Ishikawa (cell line): ENCODE results near the gene MYOT.

ENCODE experiments used
- CEBPB ChIP-seq: IDR thresholded peaks from 2 replicates; pipeline ENCODE4 v1.6.1; 2012
- EGR1 ChIP-seq: IDR thresholded peaks from 2 replicates; pipeline ENCODE4 v1.6.1; 2012
- MAX ChIP-seq: IDR thresholded peaks from 2 replicates; pipeline ENCODE4 v1.6.1; 2012
- REST ChIP-seq: IDR thresholded peaks from 2 replicates; pipeline ENCODE4 v1.6.1; 2012; ENCODE audit warnings: low read depth, mild to moderate bottlenecking
- TAF1 ChIP-seq: IDR thresholded peaks from 2 replicates; pipeline ENCODE4 v1.6.1; 2012; ENCODE audit warnings: low read depth, mild to moderate bottlenecking
- TCF12 ChIP-seq: IDR thresholded peaks from 2 replicates; pipeline ENCODE4 v1.6.1; 2012; ENCODE audit warnings: low read depth
- TEAD4 ChIP-seq: IDR thresholded peaks from 2 replicates; pipeline ENCODE4 v1.6.1; 2012
- YY1 ChIP-seq: IDR thresholded peaks from 2 replicates; pipeline ENCODE4 v1.6.1; 2012; ENCODE audit warnings: low read depth
- TF ChIP-seq, protein P1 (sequence below): IDR thresholded peaks from 2 replicates; pipeline ENCODE4 v1.6.1; 2012

- no peak for TF ChIP-seq REST
- TF ChIP-seq, protein P1, sequence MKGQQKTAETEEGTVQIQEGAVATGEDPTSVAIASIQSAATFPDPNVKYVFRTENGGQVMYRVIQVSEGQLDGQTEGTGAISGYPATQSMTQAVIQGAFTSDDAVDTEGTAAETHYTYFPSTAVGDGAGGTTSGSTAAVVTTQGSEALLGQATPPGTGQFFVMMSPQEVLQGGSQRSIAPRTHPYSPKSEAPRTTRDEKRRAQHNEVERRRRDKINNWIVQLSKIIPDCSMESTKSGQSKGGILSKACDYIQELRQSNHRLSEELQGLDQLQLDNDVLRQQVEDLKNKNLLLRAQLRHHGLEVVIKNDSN = no peak
- TF ChIP-seq TEAD4 = no peak
- TF ChIP-seq CEBPB = no peak
- TF ChIP-seq EGR1 = no peak
- TF ChIP-seq MAX = no peak
- TF ChIP-seq TCF12 = no peak
- TF ChIP-seq TAF1 = no peak
- TF ChIP-seq YY1 = no peak
These were observed 28.7 kb upstream of the MYOT start for GRCh38 chr5:137838976-137839375.
